Measurements from ENCODE around the gene STX11. TPM values are rescaled to one million over a fixed set of nuclear protein-coding genes. Genes with fewer than 3 reads are reported as not detected.

STX11 gene
- total RNA-seq, 1 experiment from 2014 or later, result 1.1 TPM

- CTCF ChIA-PET, result interaction anchor here (0.8 kb wide), 1 partner anchor 8 kb away, joined by 3 read pairs; no protein-coding TSS in a partner anchor
- TF ChIP-seq CTCF (IDR thresholded peaks at IDR 0.05; ENCODE audit: unreplicated experiment), result no peak
- no peaks in the 10 kb centered on the region for H3K36me3 Mint-ChIP-seq (ENCODE audit: insufficient read depth, unreplicated experiment)
- POLR2A ChIA-PET, result no interaction called here
- DNase-seq (ENCODE audit: unreplicated experiment), result no peak
- H3K27ac Mint-ChIP-seq (ENCODE audit: low read depth, unreplicated experiment), result no peak overlapping the region
- no peaks in the 10 kb centered on the region for H3K9me3 Mint-ChIP-seq (ENCODE audit: unreplicated experiment)
- no TSS peak for BruUV-seq (replicated peaks)
- no peaks in the 10 kb centered on the region for H3K4me1 Mint-ChIP-seq (ENCODE audit: insufficient read depth, unreplicated experiment)
- no peak overlapping the region for H3K4me3 Mint-ChIP-seq (ENCODE audit: unreplicated experiment)
- intact Hi-C loops (cut with micrococcal nuclease), result no loop called here
- H3K27me3 Mint-ChIP-seq (ENCODE audit: insufficient read depth, unreplicated experiment), result no peaks in the 10 kb centered on the region
Measured at GRCh38 chr6:144185133-144185836, 35.0 kb downstream of the STX11 start.

- intact Hi-C loops (cut with micrococcal nuclease), result no loop called here
- POLR2A ChIA-PET, result no interaction called here
- Mint-ChIP-seq H3K36me3 (ENCODE audit: insufficient read depth, unreplicated experiment) (no peaks in the 10 kb centered on the region), H3K27ac (ENCODE audit: low read depth, unreplicated experiment) (no peak overlapping the region), H3K4me1 (ENCODE audit: insufficient read depth, unreplicated experiment) (no peaks in the 10 kb centered on the region), H3K4me3 (ENCODE audit: unreplicated experiment) (no peak overlapping the region), H3K9me3 (ENCODE audit: unreplicated experiment) (no peaks in the 10 kb centered on the region), H3K27me3 (ENCODE audit: insufficient read depth, unreplicated experiment) (no peaks in the 10 kb centered on the region)
- CTCF ChIA-PET, result no interaction called here
- DNase-seq (ENCODE audit: unreplicated experiment), result no peak
- BruUV-seq (replicated peaks), result no TSS peak
- TF ChIP-seq CTCF (IDR thresholded peaks at IDR 0.05; ENCODE audit: unreplicated experiment), result no peak
Measured at GRCh38 chr6:144186817-144187625, 36.7 kb downstream of the STX11 start.

GRCh38 chr6:144189351-144189750 lies 39.0 kb downstream of the STX11 start:
- Mint-ChIP-seq H3K36me3 (ENCODE audit: insufficient read depth, unreplicated experiment) (no peaks in the 10 kb centered on the region), H3K27ac (ENCODE audit: low read depth, unreplicated experiment) (no peak overlapping the region), H3K4me1 (ENCODE audit: insufficient read depth, unreplicated experiment) (no peaks in the 10 kb centered on the region), H3K4me3 (ENCODE audit: unreplicated experiment) (no peak overlapping the region), H3K9me3 (ENCODE audit: unreplicated experiment) (peaks cover 7% of the 10 kb centered on the region), H3K27me3 (ENCODE audit: insufficient read depth, unreplicated experiment) (no peaks in the 10 kb centered on the region)
- ChIA-PET POLR2A (interaction anchor here (0.9 kb wide), 1 partner anchor 60 kb away, joined by 4 read pairs; no protein-coding TSS in a partner anchor), CTCF (interaction anchor here (0.7 kb wide), 1 partner anchor 14 kb away, joined by 3 read pairs; no protein-coding TSS in a partner anchor)
- DNase-seq (ENCODE audit: unreplicated experiment), result no peak
- intact Hi-C loops (cut with micrococcal nuclease), result no loop called here
- BruUV-seq (replicated peaks), result no TSS peak
- no peak for TF ChIP-seq CTCF (IDR thresholded peaks at IDR 0.05; ENCODE audit: unreplicated experiment)

GRCh38 chr6:144190080-144190479 lies 39.8 kb downstream of the STX11 start:
- no peak for DNase-seq (ENCODE audit: unreplicated experiment)
- Mint-ChIP-seq H3K4me1 (ENCODE audit: insufficient read depth, unreplicated experiment) (no peaks in the 10 kb centered on the region), H3K4me3 (ENCODE audit: unreplicated experiment) (no peak overlapping the region), H3K27me3 (ENCODE audit: insufficient read depth, unreplicated experiment) (no peaks in the 10 kb centered on the region), H3K36me3 (ENCODE audit: insufficient read depth, unreplicated experiment) (no peaks in the 10 kb centered on the region), H3K27ac (ENCODE audit: low read depth, unreplicated experiment) (peak overlapping the region; percentile 71), H3K9me3 (ENCODE audit: unreplicated experiment) (peaks cover 7% of the 10 kb centered on the region)
- no TSS peak for BruUV-seq (replicated peaks)
- ChIA-PET POLR2A (interaction anchor here (0.9 kb wide), 2 partner anchors 61 to 95 kb away, joined by 4 to 5 read pairs; partner anchors contain the start of gene SF3B5), CTCF (interaction anchor here (0.7 to 0.8 kb wide), 2 partner anchors 15 to 75 kb away, joined by 3 read pairs; no protein-coding TSS in a partner anchor)
- intact Hi-C loops (cut with micrococcal nuclease), result no loop called here
- TF ChIP-seq CTCF (IDR thresholded peaks at IDR 0.05; ENCODE audit: unreplicated experiment), result no peak
